Esophagus muscularis mucosa (tissue), 4 donors: ENCODE results near the gene BCR.

Experiments used
- EP300 ChIP-seq: sonication (generic); formaldehyde crosslinking; IDR thresholded peaks from one replicate; pipeline ENCODE4 v1.6.1; 2017; ENCODE audit warnings: antibody characterized with exemption
- POLR2A ChIP-seq: fragments of 450-650 bp; IDR thresholded peaks from one replicate; pipeline ENCODE4 v1.6.1; 2017; ENCODE audit warnings: antibody characterized with exemption, moderate library complexity, mild to moderate bottlenecking, low read depth
- TF ChIP-seq, protein P1 (sequence below), 3 experiments: fragments of 200-600 bp in 2 of 3; fragments of 450-650 bp in 1 of 3; sonication (generic) in 2 of 3; IDR thresholded peaks; one replicate each; pipeline ENCODE4 v1.5.1; 2017 to 2019; ENCODE audit warnings: antibody characterized with exemption in 3 of 3, mild to moderate bottlenecking in 2 of 3, moderate library complexity in 1 of 3

DNA sequence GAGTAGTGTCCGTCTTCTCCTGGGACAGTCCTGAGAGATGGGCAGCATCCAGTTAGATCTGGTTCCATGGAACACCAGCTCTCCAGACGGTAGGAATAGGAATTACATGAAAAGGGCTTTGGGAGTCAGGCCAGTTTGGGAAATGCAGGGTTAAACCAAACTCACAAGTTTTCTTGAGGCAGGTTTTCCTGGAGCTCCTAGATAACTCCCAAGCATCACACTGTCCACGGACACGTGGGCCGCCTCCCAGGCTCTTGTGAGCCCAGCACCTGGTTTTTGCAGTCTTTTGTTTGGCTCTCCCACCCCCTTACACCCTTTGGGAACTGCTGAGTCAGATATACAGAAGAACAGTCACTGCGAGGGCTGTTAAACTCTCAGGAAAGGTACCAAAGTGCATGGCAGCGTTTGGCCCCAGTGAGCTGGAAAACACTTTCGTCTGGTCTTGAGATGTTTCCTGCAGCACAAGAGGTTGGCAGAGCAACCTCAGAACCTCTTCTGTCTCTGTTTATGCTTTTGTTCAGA, 90.0 kb downstream of the BCR start:
- TF ChIP-seq, protein P1, sequence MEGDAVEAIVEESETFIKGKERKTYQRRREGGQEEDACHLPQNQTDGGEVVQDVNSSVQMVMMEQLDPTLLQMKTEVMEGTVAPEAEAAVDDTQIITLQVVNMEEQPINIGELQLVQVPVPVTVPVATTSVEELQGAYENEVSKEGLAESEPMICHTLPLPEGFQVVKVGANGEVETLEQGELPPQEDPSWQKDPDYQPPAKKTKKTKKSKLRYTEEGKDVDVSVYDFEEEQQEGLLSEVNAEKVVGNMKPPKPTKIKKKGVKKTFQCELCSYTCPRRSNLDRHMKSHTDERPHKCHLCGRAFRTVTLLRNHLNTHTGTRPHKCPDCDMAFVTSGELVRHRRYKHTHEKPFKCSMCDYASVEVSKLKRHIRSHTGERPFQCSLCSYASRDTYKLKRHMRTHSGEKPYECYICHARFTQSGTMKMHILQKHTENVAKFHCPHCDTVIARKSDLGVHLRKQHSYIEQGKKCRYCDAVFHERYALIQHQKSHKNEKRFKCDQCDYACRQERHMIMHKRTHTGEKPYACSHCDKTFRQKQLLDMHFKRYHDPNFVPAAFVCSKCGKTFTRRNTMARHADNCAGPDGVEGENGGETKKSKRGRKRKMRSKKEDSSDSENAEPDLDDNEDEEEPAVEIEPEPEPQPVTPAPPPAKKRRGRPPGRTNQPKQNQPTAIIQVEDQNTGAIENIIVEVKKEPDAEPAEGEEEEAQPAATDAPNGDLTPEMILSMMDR (IDR thresholded peaks at IDR 0.05): no peak
- TF ChIP-seq EP300: no peak
- no peak for TF ChIP-seq POLR2A
